Activated CD4-positive, CD25-positive, alpha-beta regulatory T cell (primary cell): ENCODE data around the gene FABP7.
"Not testable (repeated sequence)": the region's sequence is repeated elsewhere in the genome, so short reads cannot be mapped to it uniquely, and the experiment has no call there.

Source experiments
- DNase-seq, 4 experiments: peaks; one replicate each; lab custom pipeline; 2025; lab: John Stamatoyannopoulos, UW

FABP7 gene

DNA sequence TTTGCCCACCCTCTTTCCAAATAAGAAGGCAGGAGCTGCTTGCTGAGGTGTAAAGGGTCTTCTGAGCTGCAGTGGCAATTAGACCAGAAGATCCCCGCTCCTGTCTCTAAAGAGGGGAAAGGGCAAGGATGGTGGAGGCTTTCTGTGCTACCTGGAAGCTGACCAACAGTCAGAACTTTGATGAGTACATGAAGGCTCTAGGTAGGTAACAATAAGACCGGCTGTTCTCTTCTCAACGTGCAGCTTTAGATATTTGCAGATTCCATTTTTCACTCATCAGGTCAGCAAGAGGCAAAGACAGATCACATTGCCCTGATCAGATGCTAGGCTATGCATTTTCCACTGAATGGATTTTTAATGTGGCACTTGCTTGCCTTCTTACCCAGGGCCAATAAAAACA, at the start of gene FABP7:
Gene FABP7, plus strand, starts transcription at position 50 of the 400 bp plus-strand sequence. Its CDS starts 79 bp downstream, at position 129.
- no peak for DNase-seq

DNA sequence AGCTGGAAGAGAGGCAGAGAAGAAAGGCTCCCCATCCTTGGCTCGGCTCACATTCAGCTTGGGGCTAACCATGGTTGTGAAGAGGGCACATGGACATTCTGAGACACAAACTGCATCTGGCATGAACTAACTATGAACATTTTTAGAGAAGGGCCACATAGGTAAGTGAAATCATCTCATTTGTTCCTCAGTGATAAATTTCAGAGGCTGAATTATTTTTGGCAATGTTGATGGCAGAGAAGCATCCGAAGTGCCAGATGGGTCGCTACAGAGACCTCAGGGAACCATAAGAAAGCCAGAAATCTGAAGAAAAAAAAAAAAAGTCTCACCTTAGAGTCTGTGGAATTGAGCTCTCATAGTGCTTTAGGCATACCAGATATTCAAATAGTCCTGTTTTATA, 49.2 kb upstream of the FABP7 start:
- no peak for DNase-seq

DNA sequence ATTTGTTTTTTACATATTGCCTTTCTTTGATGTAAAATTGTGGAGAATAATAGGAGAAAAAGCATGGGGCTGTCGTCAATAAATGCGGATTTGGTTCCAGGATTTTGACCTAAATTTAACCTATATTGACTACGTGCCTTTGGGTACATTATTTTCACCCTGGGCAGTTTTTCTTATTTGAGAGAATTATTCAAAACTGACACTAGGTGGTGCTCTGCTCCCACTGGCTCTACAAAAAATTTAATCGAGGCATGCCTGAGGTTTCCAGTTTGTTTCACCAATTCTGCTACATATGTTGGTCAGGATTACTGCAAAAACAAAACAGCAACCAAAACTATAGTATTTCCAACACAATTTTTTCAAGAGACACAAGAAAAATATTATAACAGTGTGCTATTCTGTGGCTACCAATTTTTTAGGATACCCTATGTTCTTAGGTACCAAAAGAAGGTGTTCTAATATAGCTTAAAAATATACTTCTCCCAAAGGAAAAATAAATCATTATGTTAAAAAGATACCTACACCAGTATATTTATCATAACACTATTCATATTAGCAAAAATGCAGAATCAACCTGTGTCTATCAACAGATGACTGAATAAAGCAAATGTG, 48.6 kb upstream of the FABP7 start:
- no peak for DNase-seq

DNA sequence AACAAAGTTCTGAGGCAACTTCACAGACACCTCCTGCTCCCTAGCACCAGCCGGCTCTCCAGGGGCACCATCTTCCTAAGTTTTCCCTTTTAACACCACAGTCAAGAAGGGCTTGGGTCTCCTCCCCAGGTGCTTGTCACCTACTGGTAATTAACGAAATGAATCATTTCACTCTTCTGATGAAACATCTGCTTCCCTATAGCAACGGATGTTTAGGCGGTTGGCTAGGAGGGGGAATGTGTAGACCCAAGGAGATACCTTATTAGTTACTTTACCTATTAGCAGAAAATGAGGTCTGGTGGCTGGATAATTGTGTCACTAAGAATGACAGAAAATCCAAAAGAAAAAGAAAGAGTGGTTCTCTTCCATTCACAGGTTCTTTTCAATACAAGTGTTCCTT, 46.3 kb upstream of the FABP7 start:
- no peak for DNase-seq

DNA sequence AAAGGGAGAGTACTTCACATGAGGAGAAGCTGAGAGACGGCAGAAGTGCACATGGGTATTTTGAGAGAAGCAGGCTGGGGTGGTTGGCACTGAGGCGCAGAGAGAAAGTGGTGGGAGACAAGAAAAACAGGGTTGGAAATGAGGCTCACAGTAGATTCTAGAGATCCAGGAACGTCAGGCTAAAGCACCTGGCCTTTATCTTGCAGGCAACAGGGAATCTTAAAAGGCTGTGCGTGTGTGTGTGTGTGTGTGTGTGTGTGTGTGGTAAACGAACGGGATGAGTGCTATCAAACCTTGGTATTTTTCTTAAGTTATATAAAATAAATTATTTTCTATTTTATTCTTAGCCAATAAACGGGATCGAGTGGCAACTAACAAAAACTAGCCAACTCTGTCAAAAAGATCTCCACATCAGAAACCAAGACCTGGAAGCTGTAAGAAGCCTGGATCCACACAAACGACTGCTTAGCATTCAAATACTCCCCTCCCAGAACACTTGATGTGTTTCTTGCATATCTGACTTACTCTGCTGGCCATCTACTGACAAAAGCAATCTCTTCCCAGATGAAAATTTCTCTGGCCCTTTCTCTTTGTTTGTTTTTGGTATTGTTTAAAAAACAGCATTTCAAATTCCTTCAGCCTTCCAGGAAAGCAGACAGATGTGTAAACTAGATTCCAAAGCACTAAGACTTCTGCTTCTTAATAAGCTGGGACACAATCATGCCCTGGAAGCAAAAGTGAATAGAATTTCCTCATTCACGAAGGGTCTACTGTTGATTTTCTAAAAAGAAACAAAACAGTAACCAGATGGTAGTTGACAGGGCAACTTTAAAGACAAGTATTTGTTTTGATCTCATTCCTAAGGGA, 44.8 kb upstream of the FABP7 start:
- DNase-seq, result no peak

DNA sequence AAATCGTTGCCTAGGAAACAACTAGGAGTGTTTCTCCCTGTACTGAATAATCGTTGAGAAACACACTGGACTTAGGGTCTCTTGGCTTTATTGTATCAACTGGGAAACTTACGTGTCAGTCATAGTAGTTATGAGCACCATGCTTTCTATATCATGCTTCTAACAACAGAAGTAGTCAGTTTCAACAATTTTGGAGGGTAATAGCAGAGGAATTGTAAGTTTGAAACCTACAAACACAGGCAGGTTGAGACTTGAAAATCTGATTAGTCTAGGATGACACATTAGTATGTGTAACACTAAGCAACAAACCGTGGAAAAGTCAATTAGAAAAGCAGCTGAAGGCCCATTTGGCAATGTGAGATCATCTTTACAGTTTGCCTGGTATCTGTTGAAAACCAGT, 43.9 kb upstream of the FABP7 start:
- DNase-seq, result no peak

DNA sequence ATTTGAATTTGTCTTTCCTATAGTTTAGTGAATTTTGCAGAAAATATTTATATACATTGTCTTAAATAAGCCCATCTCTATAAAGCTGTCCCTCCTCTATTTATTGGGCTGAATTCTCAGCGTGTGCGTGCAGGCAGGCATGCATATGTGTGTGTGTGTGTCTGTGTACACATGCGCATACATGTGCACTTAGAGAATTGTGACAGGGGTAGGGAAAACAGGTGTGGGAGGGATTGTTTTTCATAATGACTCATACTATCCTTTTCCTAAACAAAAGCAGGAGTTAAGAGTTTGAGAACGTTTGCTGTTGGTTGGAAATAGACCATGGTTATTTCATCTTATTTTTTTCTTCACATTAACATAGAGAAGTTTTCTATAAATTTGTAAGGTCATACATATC, 43.4 kb upstream of the FABP7 start:
- DNase-seq, result no peak

DNA sequence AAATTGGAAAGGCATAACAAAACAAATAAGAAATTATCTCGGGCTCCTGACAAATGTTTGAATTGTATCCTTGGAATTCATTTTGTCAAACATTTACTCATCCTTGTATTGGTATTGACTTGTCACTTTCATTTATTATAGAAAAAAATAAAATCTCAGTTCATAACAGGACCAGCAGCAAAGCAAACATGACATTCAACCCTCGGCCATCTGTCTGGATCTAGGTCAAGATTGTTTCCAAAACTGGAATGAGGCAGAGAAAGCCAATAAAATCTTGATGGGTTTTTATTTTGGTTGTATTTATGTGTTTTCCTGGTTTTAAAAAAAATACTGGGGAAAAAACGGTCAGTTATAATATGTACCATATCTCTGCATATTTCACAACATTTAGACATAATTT, 42.9 kb upstream of the FABP7 start:
- no peak for DNase-seq

DNA sequence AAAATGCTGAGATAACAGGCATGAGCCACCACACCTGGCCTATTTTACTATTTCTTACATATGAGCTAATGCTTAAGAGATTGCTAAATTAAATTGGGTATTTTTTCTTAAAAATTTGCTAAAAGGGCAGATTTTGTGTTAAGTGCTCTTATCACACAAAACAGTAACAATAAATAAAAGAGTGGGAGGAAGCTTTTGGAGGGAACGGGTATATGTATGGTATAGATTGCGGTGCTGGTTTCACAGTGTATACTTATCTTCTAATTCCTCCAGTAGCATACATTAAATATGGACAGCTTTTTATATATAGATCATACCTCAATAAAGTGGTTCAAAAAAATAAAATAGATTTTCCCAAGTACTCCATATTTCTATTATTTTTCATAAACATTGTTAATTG, 39.4 kb upstream of the FABP7 start:
- DNase-seq, result no peak

DNA sequence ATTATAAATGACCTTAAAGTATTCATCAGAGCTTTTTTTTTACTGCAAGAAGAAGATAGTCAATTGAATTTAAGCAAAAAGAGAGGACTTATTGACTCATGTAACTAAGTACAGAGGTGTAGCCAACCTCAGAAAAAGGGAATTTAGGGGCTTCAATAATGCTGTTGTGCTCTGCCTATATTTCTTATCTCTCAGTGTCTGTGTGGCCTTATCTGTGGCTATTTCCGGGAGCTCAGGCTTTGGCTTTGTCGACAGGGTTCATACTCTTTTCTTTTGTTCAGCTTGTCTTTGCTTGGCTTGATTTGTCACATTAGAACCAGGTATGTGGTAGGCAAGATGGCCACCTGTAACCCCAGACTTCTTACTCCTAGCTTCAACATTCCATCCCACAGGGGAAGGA, 38.6 kb upstream of the FABP7 start:
- no peak for DNase-seq

DNA sequence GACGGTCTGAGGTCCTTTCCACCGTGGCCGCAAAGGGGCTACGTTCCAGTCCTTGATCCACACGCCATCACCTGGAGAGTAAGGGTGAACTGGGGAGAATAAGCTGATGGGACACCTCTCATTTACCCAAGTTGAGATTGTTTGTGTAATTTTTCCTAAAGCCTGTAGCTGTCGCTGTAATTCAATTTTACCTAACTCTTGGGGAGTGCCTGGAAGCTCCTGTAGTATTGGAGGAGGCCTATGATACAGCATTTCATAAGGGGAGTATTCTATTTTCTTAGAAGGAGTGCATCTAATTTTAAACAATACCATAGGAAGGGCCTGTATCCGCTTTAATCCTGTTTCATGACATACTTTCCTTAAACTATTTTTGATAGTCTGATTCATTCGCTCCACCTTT, 35.3 kb upstream of the FABP7 start:
- not testable (repeated sequence) for DNase-seq

DNA sequence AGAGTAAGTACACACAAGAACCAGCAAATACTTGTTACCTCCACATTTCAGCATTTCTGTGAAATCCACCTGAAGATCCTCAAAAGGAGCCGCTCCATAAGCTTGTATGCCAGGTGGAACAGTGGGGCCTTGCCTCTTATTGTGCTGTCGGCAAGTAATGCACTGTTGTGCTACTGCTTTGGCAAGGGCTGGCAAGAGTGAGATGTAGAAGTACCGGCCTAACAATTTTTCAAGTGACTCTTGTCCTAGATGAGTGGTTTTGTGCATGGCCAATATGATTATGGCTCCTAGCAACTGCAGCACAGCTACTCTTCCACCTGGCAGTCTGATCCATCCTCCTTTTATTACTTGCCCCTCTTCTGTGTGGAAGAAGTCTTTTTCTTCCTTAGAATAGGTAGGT, 34.7 kb upstream of the FABP7 start:
- not testable (repeated sequence) for DNase-seq

DNA sequence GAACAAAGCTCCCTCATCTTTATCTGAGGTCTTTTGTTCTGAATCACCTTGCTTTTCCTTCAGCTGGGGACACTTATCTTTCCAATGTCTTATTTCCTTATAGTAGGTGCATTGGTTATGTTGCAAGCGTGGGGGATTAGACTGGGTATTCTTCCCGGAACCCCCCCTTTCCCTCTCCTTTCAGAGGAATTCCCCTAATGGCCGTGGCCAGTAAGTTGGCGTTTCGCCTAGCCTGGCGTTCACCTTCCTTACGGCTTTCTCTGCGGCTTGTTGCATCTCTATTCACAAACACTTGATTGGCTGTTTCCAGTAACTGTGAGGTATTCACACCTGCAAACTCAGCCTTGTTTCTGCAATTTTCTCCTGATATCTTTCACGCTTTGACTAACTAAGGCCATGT, 32.8 kb upstream of the FABP7 start:
- no peak for DNase-seq

DNA sequence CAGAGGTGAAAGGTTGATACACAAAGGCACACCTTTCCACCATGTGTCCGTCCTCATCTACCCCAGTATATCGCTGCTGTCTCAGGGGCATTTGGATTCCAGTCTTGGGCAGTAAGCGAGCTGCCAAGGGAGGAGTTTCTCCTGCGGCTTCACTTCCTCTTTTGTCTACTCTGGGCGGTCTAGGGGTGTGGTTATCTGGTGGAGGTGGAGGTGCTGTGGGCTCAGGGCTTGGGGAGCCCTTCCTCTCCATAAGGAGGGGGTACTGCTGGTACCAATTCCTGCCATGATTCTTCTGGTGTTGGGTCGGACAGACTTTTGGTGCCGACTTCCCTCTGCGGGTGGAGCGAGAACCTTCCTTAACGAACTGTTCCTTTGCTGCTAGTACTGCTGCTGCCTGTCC, 31.9 kb upstream of the FABP7 start:
- DNase-seq, result no peak

DNA sequence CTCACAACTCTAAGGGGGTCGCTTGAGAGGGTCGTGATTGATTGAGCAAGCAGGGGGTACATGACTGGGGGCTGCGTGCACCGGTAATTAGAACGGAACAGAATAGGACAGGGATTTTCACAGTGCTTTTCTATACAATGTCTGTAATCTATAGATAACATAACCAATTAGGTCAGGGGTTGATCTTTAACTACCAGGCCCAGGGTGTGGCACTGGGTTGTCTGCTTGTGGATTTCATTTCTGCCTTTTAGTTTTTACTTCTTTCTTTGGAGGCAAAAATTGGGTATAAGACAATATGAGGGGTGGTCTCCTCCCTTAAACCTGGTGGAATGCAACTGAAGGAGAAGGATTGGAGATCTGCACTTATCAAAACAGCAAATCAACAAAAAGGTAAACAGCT, 30.6 kb upstream of the FABP7 start:
- DNase-seq, result not testable (repeated sequence)

DNA sequence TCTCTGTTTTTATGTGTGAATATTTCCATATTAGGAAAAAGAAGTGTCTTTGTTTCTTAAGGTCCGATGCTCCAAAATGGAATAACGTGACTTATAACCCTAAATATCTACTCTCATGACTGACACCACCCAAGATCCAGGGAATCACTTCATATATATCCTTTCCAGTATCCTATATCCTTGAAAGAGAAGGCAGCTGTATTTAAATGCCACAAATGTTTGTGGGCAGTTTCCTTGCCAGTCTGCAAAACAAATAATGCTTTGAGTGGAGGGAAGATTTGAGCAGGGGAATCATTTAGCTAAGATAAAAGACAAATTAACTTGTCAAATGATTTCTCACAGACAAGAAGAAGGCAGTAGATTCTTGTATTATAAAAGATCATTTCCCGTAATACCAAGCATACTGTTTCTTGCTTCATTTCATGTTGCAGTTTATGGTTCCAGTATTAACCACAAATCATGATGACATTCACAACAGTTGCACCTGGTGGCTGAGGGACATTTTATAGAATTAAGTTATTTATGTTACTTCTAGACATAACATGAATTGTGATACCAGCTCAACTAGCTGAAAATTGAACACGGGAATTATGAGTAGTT, 30.0 kb upstream of the FABP7 start:
- no peak for DNase-seq

DNA sequence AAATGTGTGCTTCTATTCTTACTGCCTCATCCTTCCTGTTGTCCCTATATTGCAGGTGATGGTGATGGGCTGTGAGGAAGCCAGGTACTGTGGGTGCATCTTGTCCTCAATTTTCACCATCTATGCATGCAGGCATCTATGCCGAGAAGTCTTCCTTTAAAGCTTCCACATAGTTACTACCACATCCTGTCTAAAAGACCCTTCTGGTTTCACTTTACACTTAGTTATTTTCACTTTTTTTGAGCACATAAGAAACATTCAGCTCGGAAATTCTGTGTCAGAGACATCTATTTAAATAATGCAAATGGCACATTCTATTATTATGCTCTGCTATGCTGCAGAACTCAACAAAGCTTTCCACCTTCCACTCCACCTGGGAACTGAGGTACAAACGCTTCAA, 28.2 kb upstream of the FABP7 start:
- no peak for DNase-seq

DNA sequence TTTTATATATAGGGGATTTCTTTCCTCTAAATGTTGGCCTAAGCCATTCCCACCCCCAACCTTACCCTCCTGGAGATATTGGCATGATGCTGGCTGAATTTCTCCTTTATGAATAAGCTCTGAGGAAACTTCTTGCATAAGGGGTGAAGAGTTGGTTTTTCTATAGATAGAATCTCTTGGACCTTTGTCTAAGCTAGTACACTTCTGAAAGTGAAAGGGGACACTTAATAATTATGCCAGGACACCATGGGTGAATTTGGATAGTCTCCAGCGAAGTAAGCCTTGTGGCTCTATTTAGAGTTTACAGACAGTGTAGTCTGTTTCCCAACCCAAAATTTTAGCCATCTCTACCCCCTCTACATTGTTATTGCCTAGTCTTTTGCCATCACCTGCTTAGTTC, 27.1 kb upstream of the FABP7 start:
- no peak for DNase-seq

DNA sequence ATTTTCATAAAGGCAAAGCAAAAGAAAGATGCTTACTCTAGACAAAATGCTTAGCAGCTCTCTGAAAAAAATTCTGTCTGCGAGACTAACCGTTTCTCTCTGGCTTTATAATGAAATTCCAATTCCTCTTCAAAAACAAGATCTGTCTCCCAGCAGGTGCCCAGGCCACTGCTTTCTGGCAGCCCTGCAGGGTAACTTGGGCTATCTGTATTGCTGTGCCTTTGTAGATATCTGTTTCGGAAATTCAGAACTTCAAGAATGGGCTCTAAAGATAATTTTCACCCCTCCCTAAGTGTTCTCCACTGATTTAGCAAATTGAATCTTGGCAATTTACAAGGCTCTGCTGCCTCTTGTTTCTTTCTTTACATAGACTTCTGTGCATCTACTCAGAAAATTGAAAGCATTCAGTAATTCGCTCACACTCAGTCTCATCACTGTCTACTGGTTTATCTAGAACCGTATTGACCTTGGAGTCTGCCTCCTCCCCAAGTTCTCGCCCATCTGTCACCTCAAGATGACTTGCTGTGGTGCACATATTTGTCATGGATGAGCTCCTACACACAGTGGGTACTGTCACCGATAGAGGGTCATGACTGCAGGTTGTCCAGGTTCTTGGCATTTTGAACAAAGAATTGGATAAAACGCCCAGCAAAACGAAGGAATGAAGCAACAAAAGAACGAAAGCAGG, 26.4 kb upstream of the FABP7 start:
- DNase-seq, result no peak

DNA sequence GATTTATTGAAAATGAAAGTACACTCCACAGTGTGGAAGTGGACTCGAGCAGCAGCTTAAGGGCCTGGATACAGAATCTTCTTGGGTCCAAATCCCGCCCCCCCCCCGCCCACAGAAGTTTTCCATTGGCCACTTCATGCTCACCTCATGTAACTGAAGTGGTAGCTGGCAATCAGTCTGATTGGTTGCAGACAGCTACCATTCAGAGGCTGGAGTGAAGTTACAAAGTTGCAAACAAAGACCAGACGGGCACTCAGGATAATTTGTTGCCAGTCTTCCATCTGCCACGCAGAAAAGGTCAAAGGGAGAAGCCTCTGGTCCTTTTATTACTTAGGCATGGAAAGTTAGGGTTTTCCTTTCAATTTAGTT, 25.8 kb upstream of the FABP7 start:
- DNase-seq, result no peak

DNA sequence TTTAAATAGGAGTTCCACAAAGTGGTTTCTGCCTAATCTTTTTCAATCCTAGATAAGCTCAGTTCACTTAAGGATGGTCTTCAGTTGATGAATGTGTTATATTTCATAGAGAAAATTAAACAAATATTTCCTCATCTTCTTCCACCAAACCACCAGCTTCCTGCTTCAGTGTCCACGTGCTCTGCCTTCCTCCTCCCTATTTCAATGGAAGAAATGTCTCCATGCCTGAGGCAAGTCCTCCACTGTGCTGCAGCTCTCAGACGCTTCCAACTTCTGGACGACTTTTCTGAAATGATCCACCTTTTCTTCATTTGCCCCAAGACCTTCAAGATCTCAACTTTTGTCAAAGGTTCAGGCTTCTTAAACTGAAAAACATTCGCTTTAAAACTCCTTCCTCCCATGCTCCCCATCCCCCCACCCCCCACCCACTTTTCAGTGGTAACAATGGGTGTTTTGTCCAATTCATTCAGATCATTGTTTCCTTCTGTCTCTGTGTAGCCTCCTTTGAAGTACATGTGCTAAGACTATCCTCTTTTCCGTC, 25.3 kb upstream of the FABP7 start:
- no peak for DNase-seq

DNA sequence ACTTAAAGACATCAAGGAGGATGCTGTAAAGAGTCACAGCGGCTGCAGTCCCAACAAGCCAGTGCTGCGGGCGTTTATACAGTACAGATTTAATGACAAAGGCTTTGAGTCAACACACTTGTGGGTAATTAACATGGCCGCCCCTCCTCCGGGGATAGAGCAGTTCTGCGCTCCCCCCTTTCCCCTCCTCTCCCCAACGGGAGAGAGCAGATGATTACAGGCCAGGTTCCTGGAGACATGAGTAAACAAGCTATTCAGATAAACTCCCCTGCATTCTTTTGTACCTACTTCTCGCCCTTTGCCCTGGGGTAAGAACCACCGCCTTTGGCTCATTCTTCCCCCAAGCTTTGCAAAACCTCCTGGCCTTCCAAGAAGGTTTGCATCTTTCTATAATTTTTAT, 23.6 kb upstream of the FABP7 start:
- DNase-seq, result no peak

DNA sequence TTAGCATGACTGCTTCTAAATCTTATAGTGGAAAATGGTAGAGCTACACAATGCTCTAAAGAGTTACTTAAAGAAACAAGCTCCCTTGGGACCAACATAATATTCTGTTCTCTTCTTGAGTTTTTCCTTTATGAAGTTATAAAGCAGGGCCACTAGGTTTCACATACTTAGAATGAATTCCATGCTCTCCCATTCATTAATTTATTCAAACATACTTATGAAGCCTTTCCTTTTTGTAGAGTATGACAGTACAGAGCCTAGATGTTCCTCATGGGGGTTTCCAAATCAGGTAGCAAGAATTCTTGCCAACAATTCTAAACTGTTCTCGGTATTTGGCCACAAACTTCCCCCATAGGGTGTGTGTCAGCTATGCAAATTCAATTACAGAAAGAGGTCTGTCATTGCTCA, 20.6 kb upstream of the FABP7 start:
- DNase-seq, result no peak
